Endothelial cell of umbilical vein (primary cell): ENCODE data around the gene CERKL. TPM values are rescaled to one million over a fixed set of nuclear protein-coding genes. Genes with fewer than 3 reads are reported as not detected.

Source experiments
- BruUV-seq: library from RNA; stranded (reverse); fragments of 400-500 nt; replicated peaks from 2 replicates; lab custom pipeline; 2021; lab: Mats Ljungman, UMichigan
- CTCF ChIA-PET: fragments of 300-600, 350-600 bp; sonication (Branson Sonifier 250); formaldehyde crosslinking; loops from one replicate; lab custom pipeline; 2021; ENCODE audit warnings: antibody characterized with exemption, inconsistent platforms; lab: Charles Lee
- POLR2A ChIA-PET: fragments of 300-600, 350-600 bp; sonication (Branson Sonifier 250); formaldehyde crosslinking; loops from one replicate; lab custom pipeline; 2021; ENCODE audit warnings: antibody characterized with exemption, inconsistent platforms; lab: Charles Lee
- DNase-seq: peaks from one replicate; pipeline ENCODE4 v3.0.0-alpha.2; 2011; ENCODE audit warnings: low read depth, low spot score
- FAIRE-seq: peaks from 2 replicates; lab custom pipeline; 2011; peaks lifted over from hg19 to GRCh38; lab: Jason Lieb, UNC
- H2AFZ ChIP-seq: 2 replicates; pipeline ENCODE4 v1.6.0; 2012; ENCODE audit warnings: low read depth, low read length, control low read depth, inconsistent platforms
- H3K27ac ChIP-seq: 2 replicates; pipeline ENCODE4 v1.5.1; 2011; ENCODE audit warnings: low read depth, mild to moderate bottlenecking, control low read depth, low read length, moderate library complexity; ENCODE audit not compliant: insufficient read depth
- H3K27me3 ChIP-seq, 2 experiments: 2 replicates each; pipeline versions ENCODE4 v1.6.0 to v1.6.1; 2011; ENCODE audit warnings: low read length in 2 of 2, mixed read lengths in 1 of 2; ENCODE audit not compliant: control insufficient read depth in 2 of 2, insufficient read depth in 2 of 2
- H3K36me3 ChIP-seq, 2 experiments: 2 replicates in 1 of 2; 3 replicates in 1 of 2; pipeline ENCODE4 v1.5.1; 2011; ENCODE audit warnings: low read length in 2 of 2, mild to moderate bottlenecking in 1 of 2, moderate library complexity in 1 of 2; ENCODE audit not compliant: control insufficient read depth in 2 of 2, insufficient read depth in 2 of 2; ENCODE audit errors: extremely low read depth in 1 of 2
- H3K4me1 ChIP-seq: 3 replicates; pipeline ENCODE4 v1.5.1; 2011; ENCODE audit warnings: mild to moderate bottlenecking, low read length; ENCODE audit not compliant: control insufficient read depth, insufficient read depth; ENCODE audit errors: extremely low read depth
- H3K4me2 ChIP-seq: 2 replicates; pipeline ENCODE4 v1.6.1; 2011; ENCODE audit warnings: low read length, control low read depth, mixed read lengths; ENCODE audit not compliant: insufficient read depth
- H3K4me3 ChIP-seq, 3 experiments: fragments of 200-600 bp in 1 of 3; sonication (generic), shearing (Covaris generic) in 1 of 3; replicated peaks in 1 of 3; 2 replicates each; pipeline ENCODE4 v1.5.1; 2011 to 2016; ENCODE audit warnings: control low read depth in 3 of 3, low read length in 3 of 3, mild to moderate bottlenecking in 2 of 3, inconsistent platforms in 1 of 3, low read depth in 1 of 3, moderate library complexity in 1 of 3; ENCODE audit not compliant: insufficient read depth in 1 of 3
- H3K79me2 ChIP-seq: 2 replicates; pipeline ENCODE4 v1.6.0; 2012; ENCODE audit warnings: low read length, inconsistent platforms; ENCODE audit not compliant: control insufficient read depth, insufficient read depth
- H3K9ac ChIP-seq: replicated peaks from 2 replicates; pipeline ENCODE3; 2011; ENCODE audit warnings: low read length, control low read depth; ENCODE audit not compliant: insufficient read depth; ENCODE audit errors: extremely low read depth
- H3K9me1 ChIP-seq: replicated peaks from 3 replicates; pipeline ENCODE4 v1.6.0; 2011; ENCODE audit warnings: mild to moderate bottlenecking, low read length; ENCODE audit not compliant: control insufficient read depth, insufficient read depth; ENCODE audit errors: extremely low read depth
- H3K9me3 ChIP-seq: replicated peaks from 2 replicates; pipeline ENCODE4 v1.5.1; 2012; ENCODE audit warnings: low read length, inconsistent platforms; ENCODE audit not compliant: control insufficient read depth, insufficient read depth
- H4K20me1 ChIP-seq: replicated peaks from 2 replicates; pipeline ENCODE3; 2011; ENCODE audit warnings: mild to moderate bottlenecking, low read length; ENCODE audit not compliant: control insufficient read depth, insufficient read depth; ENCODE audit errors: extremely low read depth
- JUN ChIP-seq: IDR thresholded peaks from 2 replicates; pipeline ENCODE4 v1.6.1; 2011; ENCODE audit warnings: borderline replicate concordance, low read depth; ENCODE audit not compliant: insufficient read length, insufficient read depth
- dilution Hi-C: fragments of 300-500 bp; cut with MboI; formaldehyde crosslinking; loops from one replicate; pipeline ENCODE4 v1.15.0; 2019; ENCODE audit warnings: low sequenced_read_pairs; ENCODE audit not compliant: extremely low pct_ligation_motif_present
- intact Hi-C: fragments of 100-400 bp; cut with micrococcal nuclease; formaldehyde crosslinking; loops from one replicate; pipeline ENCODE4 v1.10.0; 2022
- polyA plus RNA-seq, 4 experiments: library from polyadenylated mRNA; depleted of rRNA in 3 of 4; stranded (reverse) in 3 of 4; unstranded in 1 of 4; fragments of >200 nt; gene quantifications; 2 replicates each; pipeline versions ENCODE4 v1.2.1 to v1.2.3, GENCODE V29; 2011 to 2012; ENCODE audit warnings: missing spikeins in 1 of 4
- total RNA-seq: library from RNA; stranded (reverse); gene quantifications from 2 replicates; pipeline ENCODE4 v1.2.3, GENCODE V29; 2021
- TF ChIP-seq, protein P1 (sequence below): IDR thresholded peaks from 2 replicates; pipeline ENCODE4 v1.6.1; 2011; ENCODE audit not compliant: insufficient read depth, insufficient read length
- TF ChIP-seq, protein P2 (sequence below), 2 donors: IDR thresholded peaks; 1 replicate in 1 of 2; 2 replicates in 1 of 2; pipeline ENCODE4 v1.5.1; 2011; ENCODE audit warnings: low read length in 2 of 2, mild to moderate bottlenecking in 2 of 2, moderate library complexity in 2 of 2, control low read depth in 1 of 2, inconsistent platforms in 1 of 2, low read depth in 1 of 2; ENCODE audit not compliant: insufficient read depth in 1 of 2; ENCODE audit errors: extremely low read depth in 1 of 2

CERKL gene
- total and polyA plus RNA-seq, 2 donors (not counting 3 experiments of a cell fraction or from before 2014, with no cell fraction given) = not detected

DNA sequence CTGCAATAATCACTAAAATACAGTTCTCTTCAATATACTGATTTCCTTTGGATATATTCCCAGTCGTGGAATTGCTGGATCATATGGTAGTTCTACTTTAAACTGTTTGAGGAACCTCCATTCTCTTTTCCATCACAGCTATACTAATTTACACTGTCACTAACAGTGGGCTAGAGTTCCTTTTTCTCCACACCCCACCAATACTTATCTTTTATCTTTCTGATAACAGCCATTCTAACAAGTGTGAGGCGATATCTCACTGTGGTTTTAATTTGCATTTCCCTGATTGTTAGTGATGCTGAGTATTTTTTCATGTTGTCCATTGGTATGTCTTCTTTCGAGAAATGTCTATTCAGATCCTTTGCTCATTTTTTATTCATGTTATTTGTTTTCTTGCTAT, 68.4 kb downstream of the CERKL start:
- H3K4me1 ChIP-seq = no peaks in the 10 kb centered on the region
- H3K36me3 ChIP-seq = no peaks in the 10 kb centered on the region
- H3K79me2 ChIP-seq = no peaks in the 10 kb centered on the region
- CTCF ChIA-PET = no interaction called here
- dilution Hi-C loops = no loop called here
- BruUV-seq = no TSS peak
- intact Hi-C loops = no loop called here
- no peaks in the 10 kb centered on the region for H3K9me1 ChIP-seq
- H3K4me3 ChIP-seq = no peak overlapping the region
- POLR2A ChIA-PET = no interaction called here
- H2AFZ ChIP-seq = no peak overlapping the region
- DNase-seq = no peak
- TF ChIP-seq, protein P1, sequence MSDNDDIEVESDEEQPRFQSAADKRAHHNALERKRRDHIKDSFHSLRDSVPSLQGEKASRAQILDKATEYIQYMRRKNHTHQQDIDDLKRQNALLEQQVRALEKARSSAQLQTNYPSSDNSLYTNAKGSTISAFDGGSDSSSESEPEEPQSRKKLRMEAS = no peak
- peaks cover 0 to 4% of the 10 kb centered on the region in 2 experiments for H3K27me3 ChIP-seq
- no peak for FAIRE-seq
- H3K9me3 ChIP-seq = no peaks in the 10 kb centered on the region
- H3K27ac ChIP-seq = no peak overlapping the region
- no peak overlapping the region for H3K9ac ChIP-seq
- H3K4me2 ChIP-seq = no peak overlapping the region
- H4K20me1 ChIP-seq = no peaks in the 10 kb centered on the region

DNA sequence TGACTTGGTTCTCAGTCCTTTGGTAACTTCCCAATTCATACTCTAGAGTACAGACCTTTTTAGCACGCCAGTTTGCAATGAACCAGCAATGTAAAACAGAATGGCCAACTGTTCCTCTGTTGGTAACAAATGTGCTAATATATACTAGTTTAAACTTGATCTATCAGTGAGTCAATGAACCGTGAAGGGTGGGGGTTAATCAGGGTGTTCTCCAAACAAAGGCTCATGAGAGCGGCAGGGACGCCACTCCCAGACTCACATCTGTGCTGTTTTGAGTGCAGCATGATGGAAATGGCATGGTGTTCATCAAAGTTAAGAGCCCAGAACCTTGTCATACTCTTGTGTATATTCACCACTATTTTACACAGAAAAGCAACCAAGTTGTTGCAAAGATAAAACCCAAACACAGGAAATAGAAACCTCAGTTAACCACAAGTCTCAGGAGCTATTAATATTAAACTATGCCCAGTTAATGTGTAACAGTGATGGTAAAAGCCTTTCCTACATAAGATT, 70.3 kb downstream of the CERKL start:
- no peak overlapping the region for H3K4me3 ChIP-seq
- H4K20me1 ChIP-seq = no peaks in the 10 kb centered on the region
- CTCF ChIA-PET = interaction anchor here (1.1 to 2.5 kb wide), 3 partner anchors 10 to 1463 kb away, joined by 3 to 6 read pairs (median 3); no protein-coding TSS in a partner anchor
- H3K36me3 ChIP-seq = no peaks in the 10 kb centered on the region
- no peak for TF ChIP-seq JUN
- TF ChIP-seq, protein P2, sequence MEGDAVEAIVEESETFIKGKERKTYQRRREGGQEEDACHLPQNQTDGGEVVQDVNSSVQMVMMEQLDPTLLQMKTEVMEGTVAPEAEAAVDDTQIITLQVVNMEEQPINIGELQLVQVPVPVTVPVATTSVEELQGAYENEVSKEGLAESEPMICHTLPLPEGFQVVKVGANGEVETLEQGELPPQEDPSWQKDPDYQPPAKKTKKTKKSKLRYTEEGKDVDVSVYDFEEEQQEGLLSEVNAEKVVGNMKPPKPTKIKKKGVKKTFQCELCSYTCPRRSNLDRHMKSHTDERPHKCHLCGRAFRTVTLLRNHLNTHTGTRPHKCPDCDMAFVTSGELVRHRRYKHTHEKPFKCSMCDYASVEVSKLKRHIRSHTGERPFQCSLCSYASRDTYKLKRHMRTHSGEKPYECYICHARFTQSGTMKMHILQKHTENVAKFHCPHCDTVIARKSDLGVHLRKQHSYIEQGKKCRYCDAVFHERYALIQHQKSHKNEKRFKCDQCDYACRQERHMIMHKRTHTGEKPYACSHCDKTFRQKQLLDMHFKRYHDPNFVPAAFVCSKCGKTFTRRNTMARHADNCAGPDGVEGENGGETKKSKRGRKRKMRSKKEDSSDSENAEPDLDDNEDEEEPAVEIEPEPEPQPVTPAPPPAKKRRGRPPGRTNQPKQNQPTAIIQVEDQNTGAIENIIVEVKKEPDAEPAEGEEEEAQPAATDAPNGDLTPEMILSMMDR (IDR thresholded peaks at IDR 0.05; ENCODE audit: extremely low read depth in 1 of 2, insufficient read depth in 1 of 2, low read depth in 1 of 2, low read length in 2 of 2) = no peak
- H3K4me2 ChIP-seq = no peak overlapping the region
- peaks cover 0 to 4% of the 10 kb centered on the region in 2 experiments for H3K27me3 ChIP-seq
- FAIRE-seq = no peak
- dilution Hi-C loops (no loop called here), intact Hi-C loops (no loop called here)
- H3K4me1 ChIP-seq = no peaks in the 10 kb centered on the region
- no peaks in the 10 kb centered on the region for H3K9me3 ChIP-seq
- H2AFZ ChIP-seq = no peak overlapping the region
- no peaks in the 10 kb centered on the region for H3K9me1 ChIP-seq
- DNase-seq = no peak
- BruUV-seq = no TSS peak
- H3K9ac ChIP-seq = no peak overlapping the region
- H3K27ac ChIP-seq = no peak overlapping the region
- H3K79me2 ChIP-seq = no peaks in the 10 kb centered on the region
- POLR2A ChIA-PET = no interaction called here
